Nephron (organoid): Measurements from ENCODE around the gene ACSL6.

Source experiments
- H3K27ac Mint-ChIP-seq, 3 experiments: 2 replicates each; pipeline ENCODE4 v1.8.0; 2020; ENCODE audit warnings: mixed read lengths in 3 of 3, mild to moderate bottlenecking in 2 of 3, moderate library complexity in 1 of 3
- H3K27me3 Mint-ChIP-seq: 2 replicates; pipeline ENCODE4 v1.8.0; 2021; ENCODE audit warnings: low read depth, mild to moderate bottlenecking, moderate library complexity, mixed read lengths
- H3K36me3 Mint-ChIP-seq: 2 replicates; pipeline ENCODE4 v1.8.0; 2020; ENCODE audit warnings: low read depth, mixed read lengths
- H3K4me1 Mint-ChIP-seq: 2 replicates; pipeline ENCODE4 v1.8.0; 2020; ENCODE audit warnings: mixed read lengths
- H3K4me3 Mint-ChIP-seq, 3 experiments: 2 replicates each; pipeline ENCODE4 v1.8.0; 2020; ENCODE audit warnings: mild to moderate bottlenecking in 3 of 3, mixed read lengths in 3 of 3, moderate library complexity in 2 of 3
- H3K9me3 Mint-ChIP-seq: 2 replicates; pipeline ENCODE4 v1.8.0; 2020; ENCODE audit warnings: mixed read lengths
- TF ChIP-seq, protein P1 (sequence below), 3 experiments: fragments of 200-600 bp; sonication (generic); IDR thresholded peaks; one replicate each; pipeline ENCODE4 v1.5.0; 2021; ENCODE audit warnings: antibody characterized with exemption in 3 of 3; ENCODE audit not compliant: unreplicated experiment in 3 of 3

ACSL6 gene

DNA sequence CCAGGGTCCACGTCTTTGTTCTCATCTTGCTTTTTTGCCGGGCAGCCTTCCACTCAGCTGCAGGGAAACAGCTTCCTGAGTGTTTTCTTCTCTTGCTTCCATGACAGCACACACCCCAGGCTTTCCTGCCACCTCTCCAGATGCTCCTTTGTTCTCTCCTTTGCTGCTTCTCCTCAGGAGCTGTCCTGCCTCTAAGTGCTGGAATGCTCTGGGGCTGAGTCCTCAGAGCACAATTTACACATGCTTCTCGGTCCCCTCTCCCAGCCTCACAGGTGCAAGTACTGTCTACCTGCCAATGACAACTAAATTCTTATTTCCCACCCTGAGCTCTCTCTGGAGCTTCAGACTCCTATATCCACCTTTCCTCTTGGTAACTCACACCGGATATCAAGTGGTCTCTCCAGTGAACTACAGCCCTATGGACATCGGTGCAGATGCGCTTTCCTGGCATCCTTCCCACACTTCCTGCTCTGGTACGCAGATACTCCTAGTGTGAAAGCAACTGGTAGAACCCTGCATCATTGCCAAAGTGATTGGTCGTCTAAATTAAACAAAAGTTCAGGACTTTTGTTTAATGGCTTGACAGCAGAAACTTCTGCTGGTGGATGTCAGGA, 13.4 kb upstream of the ACSL6 start:
- Mint-ChIP-seq H3K4me1 (no peaks in the 10 kb centered on the region), H3K4me3 (no peak overlapping the region), H3K9me3 (no peaks in the 10 kb centered on the region), H3K27ac (no peak overlapping the region), H3K36me3 (no peaks in the 10 kb centered on the region), H3K27me3 (peaks cover 8% of the 10 kb centered on the region)
- TF ChIP-seq, protein P1, sequence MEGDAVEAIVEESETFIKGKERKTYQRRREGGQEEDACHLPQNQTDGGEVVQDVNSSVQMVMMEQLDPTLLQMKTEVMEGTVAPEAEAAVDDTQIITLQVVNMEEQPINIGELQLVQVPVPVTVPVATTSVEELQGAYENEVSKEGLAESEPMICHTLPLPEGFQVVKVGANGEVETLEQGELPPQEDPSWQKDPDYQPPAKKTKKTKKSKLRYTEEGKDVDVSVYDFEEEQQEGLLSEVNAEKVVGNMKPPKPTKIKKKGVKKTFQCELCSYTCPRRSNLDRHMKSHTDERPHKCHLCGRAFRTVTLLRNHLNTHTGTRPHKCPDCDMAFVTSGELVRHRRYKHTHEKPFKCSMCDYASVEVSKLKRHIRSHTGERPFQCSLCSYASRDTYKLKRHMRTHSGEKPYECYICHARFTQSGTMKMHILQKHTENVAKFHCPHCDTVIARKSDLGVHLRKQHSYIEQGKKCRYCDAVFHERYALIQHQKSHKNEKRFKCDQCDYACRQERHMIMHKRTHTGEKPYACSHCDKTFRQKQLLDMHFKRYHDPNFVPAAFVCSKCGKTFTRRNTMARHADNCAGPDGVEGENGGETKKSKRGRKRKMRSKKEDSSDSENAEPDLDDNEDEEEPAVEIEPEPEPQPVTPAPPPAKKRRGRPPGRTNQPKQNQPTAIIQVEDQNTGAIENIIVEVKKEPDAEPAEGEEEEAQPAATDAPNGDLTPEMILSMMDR (IDR thresholded peaks at IDR 0.05; ENCODE audit: unreplicated experiment in 3 of 3), result no peak

DNA sequence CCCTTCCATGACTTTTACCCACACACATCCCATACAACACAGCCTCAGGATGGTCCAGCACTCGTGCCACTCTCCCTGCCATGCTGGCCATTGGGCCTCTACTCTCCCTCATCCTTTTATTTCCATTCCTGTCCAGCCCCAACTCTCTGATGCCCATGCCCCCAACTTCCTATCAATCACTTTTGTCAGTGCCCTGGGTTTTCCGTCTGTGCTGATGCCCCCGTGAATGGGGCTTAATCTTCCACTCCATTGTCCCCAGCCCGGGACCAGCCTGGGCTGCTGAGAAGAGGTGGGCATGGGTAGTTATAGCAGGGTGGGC, 12.6 kb upstream of the ACSL6 start:
- TF ChIP-seq, protein P1 (IDR thresholded peaks at IDR 0.05; ENCODE audit: unreplicated experiment in 3 of 3), result no peak
- H3K4me1 Mint-ChIP-seq, result no peaks in the 10 kb centered on the region
- H3K27ac Mint-ChIP-seq, result no peak overlapping the region
- no peaks in the 10 kb centered on the region for H3K9me3 Mint-ChIP-seq
- H3K27me3 Mint-ChIP-seq, result peaks cover 5% of the 10 kb centered on the region
- H3K4me3 Mint-ChIP-seq, result no peak overlapping the region
- H3K36me3 Mint-ChIP-seq, result no peaks in the 10 kb centered on the region

DNA sequence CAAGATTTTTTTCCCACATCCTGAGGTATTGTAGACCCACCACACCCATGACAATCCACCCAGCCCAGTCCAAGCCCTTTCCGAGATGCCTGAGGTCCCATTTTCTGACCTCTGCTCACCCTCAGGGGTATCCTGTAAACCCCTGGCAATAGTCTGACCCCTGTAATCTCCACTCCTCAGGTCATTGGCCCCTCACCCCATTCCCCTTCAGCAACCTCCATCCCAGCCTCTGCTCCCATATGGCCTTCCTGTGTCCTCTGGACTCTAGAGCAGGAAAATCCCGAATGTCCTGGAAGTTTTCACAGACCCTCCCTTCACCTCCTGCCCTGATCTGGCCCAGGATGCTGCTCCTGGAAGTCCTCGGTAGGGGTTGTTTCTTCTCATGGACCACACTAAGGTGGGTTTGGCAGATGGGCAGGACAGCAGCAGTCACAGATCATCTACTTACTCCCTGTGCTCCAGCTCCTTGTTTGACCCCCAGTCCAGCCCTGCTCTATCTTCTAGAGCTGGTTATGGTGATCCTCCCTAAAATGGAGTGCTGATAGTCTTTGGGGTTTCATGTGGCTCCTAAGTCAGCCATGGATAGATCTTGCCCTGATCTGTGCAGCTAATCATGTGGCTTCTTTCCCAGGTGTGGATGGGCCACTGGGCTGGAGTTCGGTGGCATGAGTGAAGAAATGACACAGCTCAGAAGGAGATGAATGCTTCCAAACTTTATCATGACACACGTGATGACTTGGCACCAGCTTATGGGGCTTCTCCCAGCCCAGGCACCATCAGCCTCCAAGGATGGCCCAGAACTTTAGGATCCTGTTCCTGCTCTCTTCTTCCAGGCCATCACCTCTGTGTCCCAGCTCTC, 12.0 kb upstream of the ACSL6 start:
- Mint-ChIP-seq H3K4me3 (no peak overlapping the region), H3K9me3 (no peaks in the 10 kb centered on the region), H3K36me3 (no peaks in the 10 kb centered on the region), H3K4me1 (no peaks in the 10 kb centered on the region), H3K27me3 (peaks cover 5% of the 10 kb centered on the region), H3K27ac (no peak overlapping the region)
- TF ChIP-seq, protein P1 (IDR thresholded peaks at IDR 0.05; ENCODE audit: unreplicated experiment in 3 of 3), result no peak

DNA sequence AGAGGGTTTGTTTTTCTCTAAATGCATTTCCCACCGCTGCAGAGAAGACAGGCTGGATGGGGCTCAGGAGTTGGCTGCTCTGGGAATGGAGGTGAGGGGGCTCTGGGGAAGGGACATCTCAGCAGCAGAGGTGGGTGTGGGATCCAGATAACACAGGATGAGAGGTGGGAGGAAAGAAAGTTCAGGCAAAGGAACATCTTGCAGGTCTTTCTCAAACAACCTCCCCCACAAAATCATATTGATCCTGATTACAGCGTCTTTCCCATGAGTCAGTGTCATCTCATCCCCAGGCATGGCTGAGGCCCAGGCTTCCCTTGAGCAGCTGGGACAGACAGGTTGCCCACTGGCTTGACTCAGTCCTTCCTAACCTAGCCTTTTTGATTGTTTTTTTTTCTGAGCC, 11.3 kb upstream of the ACSL6 start:
- Mint-ChIP-seq H3K9me3 (no peaks in the 10 kb centered on the region), H3K4me3 (no peak overlapping the region), H3K4me1 (no peaks in the 10 kb centered on the region), H3K36me3 (no peaks in the 10 kb centered on the region), H3K27ac (no peak overlapping the region), H3K27me3 (peaks cover 12% of the 10 kb centered on the region)
- TF ChIP-seq, protein P1 (IDR thresholded peaks at IDR 0.05; ENCODE audit: unreplicated experiment in 3 of 3), result no peak

DNA sequence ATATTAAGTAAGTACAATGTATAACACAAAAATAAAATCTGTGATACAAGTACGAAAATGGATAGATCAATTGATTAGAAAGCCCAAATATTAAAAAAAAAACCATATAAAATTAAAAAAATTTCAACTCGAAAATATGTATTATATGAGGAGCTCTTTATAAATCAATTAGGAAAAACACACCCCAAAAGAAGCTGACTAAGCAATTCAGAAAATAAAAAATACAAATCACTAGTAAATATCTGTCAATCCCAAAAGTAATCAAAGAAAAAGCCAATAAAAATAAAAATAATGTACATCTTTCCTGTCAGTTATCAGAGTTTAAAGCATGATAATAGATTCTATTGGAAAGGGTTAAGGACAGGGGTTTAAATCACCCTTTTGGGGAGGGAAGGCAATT, 10.2 kb upstream of the ACSL6 start:
- H3K4me1 Mint-ChIP-seq, result no peaks in the 10 kb centered on the region
- H3K4me3 Mint-ChIP-seq, result no peak overlapping the region
- TF ChIP-seq, protein P1 (IDR thresholded peaks at IDR 0.05; ENCODE audit: unreplicated experiment in 3 of 3), result no peak
- H3K9me3 Mint-ChIP-seq, result no peaks in the 10 kb centered on the region
- H3K27me3 Mint-ChIP-seq, result peaks cover 19% of the 10 kb centered on the region
- H3K27ac Mint-ChIP-seq, result no peak overlapping the region
- no peaks in the 10 kb centered on the region for H3K36me3 Mint-ChIP-seq
